Measurements from ENCODE around the gene ATP9A.
"Not testable (repeated sequence)": the region's sequence is repeated elsewhere in the genome, so short reads cannot be mapped to it uniquely, and the experiment has no call there.

ATP9A gene

GRCh38 chr20:51570739-51571459 is 197.3 kb downstream of the ATP9A start:
- no peak overlapping the region for H3K4me3 ChIP-seq (ENCODE audit: low read depth, low read length)
- ChIA-PET POLR2A (no interaction called here), CTCF (interaction anchor here (1.0 kb wide), 1 partner anchor 9 kb away, joined by 3 read pairs; no protein-coding TSS in a partner anchor)
- no peak for DNase-seq (ENCODE audit: low read depth, low spot score)
- no peak for TF ChIP-seq CTCF (IDR thresholded peaks at IDR 0.05; ENCODE audit: insufficient read depth, low read length, missing control alignments)

GRCh38 chr20:51569815-51570738 is 198.1 kb downstream of the ATP9A start:
- no peak overlapping the region for H3K4me3 ChIP-seq (ENCODE audit: low read depth, low read length)
- no peak for TF ChIP-seq CTCF (IDR thresholded peaks at IDR 0.05; ENCODE audit: insufficient read depth, low read length, missing control alignments)
- CTCF ChIA-PET, result interaction anchor here (1.0 to 1.5 kb wide), 2 partner anchors 8 to 25 kb away, joined by 3 to 4 read pairs; no protein-coding TSS in a partner anchor
- POLR2A ChIA-PET, result no interaction called here
- DNase-seq (ENCODE audit: low read depth, low spot score), result no peak

- POLR2A ChIA-PET; H3K4me3 ChIP-seq (ENCODE audit: low read depth, low read length); DNase-seq (ENCODE audit: low read depth, low spot score): not testable (repeated sequence)
- CTCF ChIA-PET, result interaction anchor here (1.5 kb wide), 1 partner anchor 27 kb away, joined by 4 read pairs; no protein-coding TSS in a partner anchor
Observed at GRCh38 chr20:51568533-51568932, 199.7 kb downstream of the ATP9A start.

- no peak for TF ChIP-seq CTCF (IDR thresholded peaks at IDR 0.05; ENCODE audit: insufficient read depth, low read length, missing control alignments)
- no peak for DNase-seq (ENCODE audit: low read depth, low spot score)
- POLR2A ChIA-PET, result no interaction called here
Observed at GRCh38 chr20:51567622-51568021, 200.6 kb downstream of the ATP9A start.

GRCh38 chr20:51566594-51566993 is 201.6 kb downstream of the ATP9A start:
- no peak for TF ChIP-seq CTCF (IDR thresholded peaks at IDR 0.05; ENCODE audit: insufficient read depth, low read length, missing control alignments)
- DNase-seq (ENCODE audit: low read depth, low spot score), result no peak
- CTCF ChIA-PET, result interaction anchor here (0.6 to 2.8 kb wide), 5 partner anchors 13 to 574 kb away, joined by 3 to 15 read pairs (median 4); no protein-coding TSS in a partner anchor
- no peak overlapping the region for H3K4me3 ChIP-seq (ENCODE audit: low read depth, low read length)
- POLR2A ChIA-PET, result no interaction called here

More at GRCh38 chr20:51567622-51568021, 200.6 kb downstream of the ATP9A start:
- CTCF ChIA-PET, result interaction anchor here (1.1 to 1.6 kb wide), 2 partner anchors 12 to 182 kb away, joined by 4 read pairs; no protein-coding TSS in a partner anchor
- no peak overlapping the region for H3K4me3 ChIP-seq (ENCODE audit: low read depth, low read length)

- no peak overlapping the region for H3K4me3 ChIP-seq (ENCODE audit: low read depth, low read length)
- ChIA-PET POLR2A (interaction anchor here (0.6 kb wide), 1 partner anchor 635 kb away, joined by 3 read pairs; no protein-coding TSS in a partner anchor), CTCF (interaction anchor here (0.6 to 2.8 kb wide), 7 partner anchors 10 to 573 kb away, joined by 3 to 15 read pairs (median 4); no protein-coding TSS in a partner anchor)
- DNase-seq (ENCODE audit: low read depth, low spot score), result no peak
- TF ChIP-seq CTCF (IDR thresholded peaks at IDR 0.05; ENCODE audit: insufficient read depth, low read length, missing control alignments), result no peak
Observed at GRCh38 chr20:51565298-51566144, 202.7 kb downstream of the ATP9A start.

All from AG04449 (cell line).